ENCODE results near the gene BAD.

The BAD gene

GRCh38 chr11:64296236-64296635 is 11.8 kb upstream of the BAD start:
- peak in 1 of 4 experiments; percentile 9 for DNase-seq

- DNase-seq = no peak
These were observed 11.3 kb upstream of the BAD start for GRCh38 chr11:64295760-64296159.

- DNase-seq = no peak
These were observed 10.3 kb upstream of the BAD start for GRCh38 chr11:64294774-64295173.

- DNase-seq = peak in 3 of 4 experiments; percentile 41 to 58 (median 48)
These were observed 8.2 kb upstream of the BAD start for GRCh38 chr11:64292460-64293254.

DNA sequence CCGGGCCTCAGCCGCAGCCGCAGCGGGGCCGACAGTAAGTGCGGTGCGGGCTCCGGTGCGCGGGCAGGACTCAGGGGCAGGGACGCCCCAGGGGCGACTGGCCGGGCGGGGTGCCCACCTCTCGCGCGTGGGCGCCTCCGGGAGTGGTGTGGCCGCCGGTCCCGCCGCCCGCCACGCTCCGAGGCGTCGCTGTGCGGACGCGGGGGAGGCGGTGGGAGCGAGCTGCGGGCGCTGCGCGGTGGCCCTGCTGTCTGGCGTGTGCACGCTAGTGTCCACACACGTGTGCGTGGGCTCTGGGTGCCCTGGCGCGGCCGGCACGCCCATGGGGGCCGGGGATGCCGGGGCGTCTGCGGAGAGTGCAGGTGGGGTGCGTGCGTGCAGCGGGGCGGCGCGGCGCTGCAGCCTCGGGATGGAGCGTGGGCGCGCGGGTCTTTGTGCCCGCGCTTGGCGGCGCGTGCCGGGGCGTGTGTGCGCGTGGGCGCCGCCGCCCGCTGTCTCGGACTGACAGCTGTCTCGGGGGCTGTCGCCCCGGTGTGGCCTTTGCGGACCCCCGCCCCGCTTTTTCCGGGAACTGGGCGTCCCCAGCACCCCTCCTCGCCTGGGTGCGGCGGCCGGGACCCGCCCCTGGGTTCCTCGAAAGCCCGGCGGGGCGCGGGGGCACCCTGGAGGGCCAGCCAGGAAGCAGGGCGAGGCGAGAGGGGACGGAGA is 7.4 kb upstream of the BAD start:
- DNase-seq = peak in 2 of 4 experiments; percentile 19 to 28

DNA sequence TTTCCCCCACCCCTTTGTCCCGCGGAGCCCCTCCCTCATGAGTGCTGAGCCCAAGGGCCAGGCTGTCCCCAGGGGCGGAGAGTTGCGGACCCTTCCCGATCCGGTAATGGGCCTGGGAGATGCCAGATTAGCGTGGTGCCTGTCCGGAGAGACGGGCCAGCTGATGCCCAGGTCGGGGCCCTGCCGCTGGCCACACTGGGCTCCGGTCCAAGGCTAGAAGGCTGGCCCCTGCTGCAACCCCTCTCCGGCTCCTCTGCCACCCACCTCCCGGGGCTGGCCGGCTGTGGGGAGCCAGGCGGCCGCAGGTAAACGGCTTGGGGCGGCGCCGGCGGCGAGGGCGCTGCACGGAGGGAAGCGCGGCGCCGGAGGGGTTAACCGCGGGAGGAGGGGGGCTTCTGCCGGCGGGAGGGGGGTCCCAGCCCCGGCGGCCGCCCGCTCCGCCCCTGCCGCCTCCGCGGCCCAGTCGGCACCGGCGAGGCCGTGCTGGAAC is 6.8 kb upstream of the BAD start, which contains the start of gene KCNK4:
TSS of gene KCNK4 (plus strand) at position 41 of the 490 bp plus-strand sequence. CDS start 1,717 bp downstream, outside the sequence.
- peak in 1 of 4 experiments; percentile 5 for DNase-seq

- DNase-seq = peak in 1 of 4 experiments; percentile 3
These were observed 6.1 kb upstream of the BAD start for GRCh38 chr11:64290352-64291261.

GRCh38 chr11:64289002-64289564 is 4.6 kb upstream of the BAD start:
- DNase-seq = no peak

DNA sequence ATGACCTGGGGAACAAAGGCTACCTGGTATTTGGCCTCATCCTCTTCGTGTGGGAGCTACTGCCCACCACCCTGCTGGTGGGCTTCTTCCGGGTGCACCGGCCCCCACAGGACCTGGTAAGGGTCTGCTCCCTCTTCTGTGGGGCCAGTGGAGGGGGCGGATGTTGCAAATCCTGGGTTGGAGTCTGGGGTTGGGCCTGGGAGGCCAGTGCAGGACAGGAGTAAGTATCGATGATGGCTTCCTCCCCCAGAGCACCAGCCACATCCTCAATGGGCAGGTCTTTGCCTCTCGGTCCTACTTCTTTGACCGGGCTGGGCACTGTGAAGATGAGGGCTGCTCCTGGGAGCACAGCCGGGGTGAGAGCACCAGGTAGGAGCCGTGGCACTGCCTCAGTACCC is 3.9 kb upstream of the BAD start:
- no peak for DNase-seq

GRCh38 chr11:64287676-64288352 is 3.3 kb upstream of the BAD start:
- DNase-seq = no peak

DNA sequence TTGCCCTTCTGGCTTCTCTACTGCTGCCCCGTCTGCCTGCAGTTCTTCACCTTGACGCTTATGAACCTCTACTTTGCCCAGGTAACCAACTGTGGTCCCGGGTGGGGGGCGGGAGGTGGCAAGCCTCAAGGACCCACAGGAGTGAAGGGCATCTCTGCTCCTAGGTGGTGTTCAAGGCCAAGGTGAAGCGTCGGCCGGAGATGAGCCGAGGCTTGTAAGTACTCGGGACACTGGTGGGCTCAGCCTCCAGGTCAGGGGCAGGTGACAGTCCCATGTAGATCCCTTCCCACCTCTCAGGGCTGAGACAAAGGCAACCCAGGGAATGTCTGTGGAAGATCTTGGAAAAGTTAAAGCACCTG is 2.3 kb upstream of the BAD start:
- DNase-seq = no peak

GRCh38 chr11:64285885-64286800 is 1.7 kb upstream of the BAD start:
- DNase-seq = peak in 1 of 4 experiments; percentile 14

GRCh38 chr11:64284962-64285884 is 758 bp upstream of the BAD start, which contains the start of gene GPR137:
TSS of gene GPR137 (plus strand) at chr11:64285848. CDS start at chr11:64286525, 677 bp downstream.
- peak; percentile 84 to 95 (median 91) for DNase-seq

DNA sequence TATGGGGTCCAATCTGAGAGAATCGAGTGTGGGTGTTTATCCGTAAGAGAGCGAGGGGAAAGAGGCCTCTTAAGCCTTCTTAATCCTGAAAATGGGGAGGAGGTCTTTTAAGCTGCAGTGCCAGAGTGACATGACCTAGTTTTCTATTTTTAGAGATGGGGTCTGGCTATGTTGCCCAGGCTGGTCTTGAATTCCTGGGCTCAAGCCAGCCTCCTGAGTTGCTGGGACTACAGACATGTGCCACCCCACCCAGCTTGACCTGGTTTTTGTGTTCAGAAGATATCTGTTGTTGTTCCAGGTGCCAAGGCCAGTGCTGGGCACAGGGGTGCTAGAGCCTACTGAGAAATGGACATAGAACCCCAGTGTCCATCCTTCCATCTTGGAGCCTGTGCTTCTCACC is 1.4 kb downstream of the BAD start:
- DNase-seq = no peak

DNA sequence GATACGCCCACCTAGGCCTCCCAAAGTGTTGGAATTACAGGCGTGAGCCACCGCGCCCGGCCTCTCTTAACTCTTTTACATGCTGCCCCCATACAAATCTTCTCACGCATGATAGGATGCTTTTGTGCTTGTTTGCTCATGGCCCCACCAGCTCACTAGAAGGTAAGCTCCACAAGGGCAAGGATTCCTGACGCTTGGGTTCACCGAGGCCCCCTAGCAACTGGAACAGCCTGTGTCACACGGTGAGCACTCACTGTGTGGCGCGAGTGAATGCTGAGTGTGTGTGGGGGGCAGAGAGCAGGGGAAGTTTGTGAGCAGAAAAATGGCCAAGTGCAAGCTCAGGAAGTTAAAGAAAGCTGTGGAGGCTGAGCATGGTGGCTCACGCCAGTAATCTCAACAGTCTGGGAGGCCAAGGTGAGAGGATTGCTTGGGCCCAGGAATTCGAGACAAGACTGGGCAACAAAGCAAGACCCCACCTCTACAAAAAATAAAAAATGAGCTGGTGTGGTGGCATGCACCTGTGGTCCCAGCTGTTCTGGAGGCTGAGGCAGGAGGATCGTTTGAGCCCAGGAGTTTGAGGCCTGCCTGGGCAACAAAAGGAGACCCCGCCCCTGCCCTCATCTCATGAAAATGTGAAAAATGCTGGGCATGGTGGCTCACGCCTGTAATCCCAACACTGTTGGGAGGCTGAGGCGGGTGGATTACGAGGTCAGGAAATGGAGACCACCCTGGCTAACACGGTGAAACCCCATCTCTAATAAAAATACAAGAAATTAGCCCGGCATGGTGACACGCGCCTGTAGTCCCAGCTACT is 2.3 kb downstream of the BAD start:
- DNase-seq = no peak

GRCh38 chr11:64278576-64279190 is 5.8 kb downstream of the BAD start:
- no peak for DNase-seq

DNA sequence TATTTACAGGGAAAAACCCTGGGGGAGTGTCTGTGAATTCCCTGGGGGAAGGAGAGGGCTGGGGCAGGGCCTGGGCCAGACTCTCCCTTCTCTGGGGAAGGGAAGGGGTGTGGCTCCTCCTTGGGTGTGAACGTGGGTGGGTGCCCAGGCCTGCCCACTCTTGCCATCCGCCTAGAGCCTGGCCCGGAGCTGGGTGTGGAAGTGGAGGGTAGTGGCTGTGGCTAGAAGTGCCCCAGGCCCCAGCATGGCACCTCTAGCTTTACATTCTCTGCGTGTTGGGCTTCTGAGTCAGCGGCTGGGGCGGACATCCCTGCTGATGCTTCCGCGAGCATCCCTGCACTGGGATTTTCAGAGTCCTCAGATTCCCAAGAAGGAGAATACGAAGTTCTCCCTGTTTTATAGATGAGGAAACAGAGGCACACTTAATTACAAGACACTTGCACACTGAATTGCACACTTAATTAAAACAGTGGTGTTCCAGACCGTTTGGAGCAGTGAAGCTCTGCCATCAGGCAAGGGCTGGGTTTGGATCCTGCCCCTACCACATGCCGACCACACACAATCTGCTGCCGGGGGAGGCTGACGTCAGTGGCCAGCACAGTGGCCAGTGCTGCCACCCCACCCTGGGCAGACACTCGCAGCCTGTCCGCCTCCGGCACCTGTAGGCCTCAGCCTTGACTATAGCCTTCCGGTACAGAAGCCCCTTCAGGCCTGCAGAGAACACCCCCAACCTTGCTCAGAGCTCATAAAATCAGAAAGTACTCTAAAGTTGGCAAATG is 7.6 kb downstream of the BAD start:
- DNase-seq = no peak

Measured in suppressor macrophage (primary cell).